Activated naive CD4-positive, alpha-beta T cell treated with anti-CD3 and anti-CD28 coated beads for 36 hours (primary cell): Measurements from ENCODE around the gene SYT2. TPM values are rescaled to one million over a fixed set of nuclear protein-coding genes. Genes with fewer than 3 reads are reported as not detected.
"Not testable (repeated sequence)": the region's sequence is repeated elsewhere in the genome, so short reads cannot be mapped to it uniquely, and the experiment has no call there.

Source experiments
- CTCF ChIA-PET: fragments of 350-600 bp; sonication (Branson Sonifier 250); formaldehyde crosslinking; loops from one replicate; lab custom pipeline; 2021; ENCODE audit warnings: antibody characterized with exemption; lab: Charles Lee
- DNase-seq: peaks from one replicate; pipeline ENCODE4 v3.0.0-alpha.2; 2020
- H3K27ac Mint-ChIP-seq: one replicate; pipeline ENCODE4 v1.8.0; 2021; ENCODE audit warnings: mild to moderate bottlenecking, mixed read lengths
- H3K27me3 Mint-ChIP-seq: one replicate; pipeline ENCODE4 v1.8.0; 2021; ENCODE audit warnings: low read depth, mixed read lengths
- H3K36me3 Mint-ChIP-seq: one replicate; pipeline ENCODE4 v1.8.0; 2021; ENCODE audit warnings: low read depth, mixed read lengths
- H3K4me1 Mint-ChIP-seq: one replicate; pipeline ENCODE4 v1.8.0; 2021; ENCODE audit warnings: low read depth, mixed read lengths
- H3K4me3 Mint-ChIP-seq: one replicate; pipeline ENCODE4 v1.8.0; 2021; ENCODE audit warnings: mild to moderate bottlenecking, moderate library complexity, mixed read lengths
- H3K9me3 Mint-ChIP-seq: one replicate; pipeline ENCODE4 v1.8.0; 2021; ENCODE audit warnings: mixed read lengths
- intact Hi-C: fragments of 100-400 bp; cut with micrococcal nuclease; formaldehyde crosslinking; loops from one replicate; pipeline ENCODE4 v1.15.1; 2023
- total RNA-seq, 2 experiments: library from RNA; stranded (reverse); gene quantifications; one replicate each; pipeline ENCODE4 v1.2.3, GENCODE V29; 2021

SYT2 gene
- total RNA-seq, 2 experiments from 2014 or later: not detected

DNA sequence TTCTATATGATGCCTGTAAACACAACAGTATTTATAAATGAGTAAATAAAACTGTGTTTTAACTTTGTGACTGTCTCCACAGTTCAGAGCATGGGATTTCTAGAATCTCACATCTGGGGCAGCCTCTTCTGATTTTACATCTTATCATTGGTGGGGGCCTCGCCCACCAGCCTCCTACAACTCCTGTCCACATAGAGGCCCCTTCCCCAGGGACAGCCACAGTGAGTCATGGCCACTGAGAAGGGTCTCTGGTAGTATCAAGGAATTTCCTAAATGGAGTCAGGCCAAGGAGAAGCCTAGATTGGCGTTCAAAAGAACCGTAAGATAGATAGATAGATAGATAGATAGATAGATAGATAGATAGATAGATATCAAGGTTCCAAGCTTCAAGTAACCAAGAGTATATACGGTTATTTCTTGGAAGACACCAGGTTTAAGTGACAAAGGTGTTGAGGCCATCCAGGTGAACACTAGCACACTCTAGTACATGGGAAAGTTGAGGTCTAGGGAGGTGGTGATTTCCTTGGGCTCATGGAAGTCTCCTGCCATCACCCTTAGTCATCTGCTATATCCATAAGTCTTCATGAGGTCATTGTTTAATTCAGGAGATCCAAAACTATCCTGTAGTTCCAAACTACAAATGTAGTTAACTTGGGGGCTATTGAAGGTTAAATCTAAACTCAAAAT, 121.6 kb downstream of the SYT2 start:
- Mint-ChIP-seq H3K4me3 (no peak overlapping the region), H3K27me3 (no peaks in the 10 kb centered on the region), H3K9me3 (no peaks in the 10 kb centered on the region), H3K4me1 (no peaks in the 10 kb centered on the region), H3K27ac (no peak overlapping the region), H3K36me3 (no peaks in the 10 kb centered on the region)
- CTCF ChIA-PET: no interaction called here
- intact Hi-C loops: no loop called here
- no peak for DNase-seq

DNA sequence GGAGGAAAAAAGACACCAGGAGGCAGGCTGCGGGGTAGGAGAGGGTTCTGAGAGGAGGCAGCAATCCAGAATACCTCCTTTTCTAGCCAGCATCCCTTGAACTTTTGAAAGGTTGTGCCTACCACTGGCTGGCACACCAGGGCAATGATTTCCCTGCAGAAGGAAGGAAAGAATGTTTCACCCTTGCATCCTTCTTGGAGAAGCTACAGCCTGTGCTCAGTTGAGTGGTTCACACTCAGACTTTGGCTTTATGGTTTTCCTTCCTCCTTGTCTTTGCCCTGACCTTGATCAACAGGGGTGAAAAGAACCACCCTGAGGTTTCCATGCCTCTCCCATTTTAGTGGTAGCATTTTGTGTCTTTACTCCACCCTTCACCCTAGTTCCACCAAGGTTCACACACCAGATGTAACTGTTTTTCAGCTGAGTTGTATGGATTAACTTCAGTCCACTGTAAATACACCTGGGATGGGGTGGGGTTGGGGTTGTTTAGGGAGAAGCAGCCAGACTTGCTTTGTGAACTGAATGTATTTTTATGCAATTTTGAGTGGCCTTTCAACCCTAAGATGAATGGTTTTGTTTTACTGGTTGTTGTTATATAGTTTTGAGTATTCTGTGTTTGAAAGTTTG, 122.3 kb downstream of the SYT2 start:
- no peaks in the 10 kb centered on the region for H3K4me1 Mint-ChIP-seq
- no peak for DNase-seq
- no peaks in the 10 kb centered on the region for H3K9me3 Mint-ChIP-seq
- intact Hi-C loops: no loop called here
- no peaks in the 10 kb centered on the region for H3K27me3 Mint-ChIP-seq
- CTCF ChIA-PET: interaction anchor here (0.9 kb wide), 1 partner anchor 49 kb away, joined by 3 read pairs; no protein-coding TSS in a partner anchor
- no peak overlapping the region for H3K27ac Mint-ChIP-seq
- no peak overlapping the region for H3K4me3 Mint-ChIP-seq
- H3K36me3 Mint-ChIP-seq: no peaks in the 10 kb centered on the region

DNA sequence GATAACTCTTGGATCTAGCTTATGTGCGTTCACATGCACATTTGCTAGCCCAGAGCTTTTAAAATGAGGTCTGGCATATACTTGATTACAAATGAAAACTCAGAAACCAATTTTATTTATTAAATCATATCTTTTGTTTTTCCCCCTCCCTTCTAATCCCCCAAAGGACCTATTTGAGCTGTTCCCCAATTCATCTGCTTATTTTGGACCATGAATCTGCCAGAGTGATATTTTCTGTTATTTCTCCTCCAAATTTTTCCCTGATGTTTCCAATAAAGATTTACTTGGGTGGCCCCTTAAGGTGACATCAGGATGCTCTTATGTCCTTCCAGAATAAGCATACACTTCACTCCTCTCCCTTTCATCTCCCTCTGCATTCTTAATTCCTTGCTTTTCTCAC, 123.4 kb downstream of the SYT2 start:
- CTCF ChIA-PET: interaction anchor here (0.9 to 1.7 kb wide), 2 partner anchors 13 to 50 kb away, joined by 3 to 6 read pairs; no protein-coding TSS in a partner anchor
- no peaks in the 10 kb centered on the region for H3K9me3 Mint-ChIP-seq
- no peaks in the 10 kb centered on the region for H3K4me1 Mint-ChIP-seq
- DNase-seq: no peak
- H3K27ac Mint-ChIP-seq: no peak overlapping the region
- no peaks in the 10 kb centered on the region for H3K36me3 Mint-ChIP-seq
- intact Hi-C loops: no loop called here
- no peaks in the 10 kb centered on the region for H3K27me3 Mint-ChIP-seq
- H3K4me3 Mint-ChIP-seq: no peak overlapping the region

DNA sequence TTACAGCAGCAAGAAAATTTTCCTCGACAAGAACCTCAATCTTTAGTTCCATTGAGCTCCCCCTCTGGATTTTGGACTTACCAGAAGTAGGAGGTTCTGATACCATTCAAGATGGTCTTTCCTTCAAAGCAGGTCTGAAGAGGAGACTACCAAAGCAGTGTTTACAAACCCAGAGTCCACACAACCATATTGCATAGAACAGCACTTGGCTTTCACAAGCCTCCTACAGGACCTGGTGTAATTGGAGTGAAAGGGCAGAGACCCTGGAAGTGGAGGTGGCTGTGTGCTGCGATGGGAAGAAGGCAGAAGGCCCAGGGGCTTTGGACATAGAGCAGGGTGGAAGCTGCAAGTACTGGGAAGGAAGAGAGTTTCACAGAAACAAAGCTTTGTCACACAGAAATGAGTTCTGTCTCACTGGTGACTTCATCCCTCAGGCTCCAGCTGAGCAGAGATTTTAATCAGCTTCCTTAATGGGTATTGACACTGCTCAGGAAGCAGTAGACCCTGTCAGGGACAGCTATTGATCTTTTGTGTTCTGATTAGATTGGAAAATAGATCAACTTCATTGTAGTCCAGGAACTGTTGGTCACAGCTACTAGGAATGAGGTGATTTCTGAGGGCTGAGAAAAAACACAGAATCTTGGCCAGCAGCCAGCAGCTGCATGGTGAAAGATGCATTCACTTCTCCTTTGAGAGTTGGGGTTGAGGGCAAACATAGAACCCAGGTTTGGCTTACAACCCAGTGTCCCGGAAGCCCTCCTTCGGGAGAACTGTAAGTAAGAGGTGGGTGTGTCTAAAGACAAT, 124.0 kb downstream of the SYT2 start:
- H3K27me3 Mint-ChIP-seq: no peaks in the 10 kb centered on the region
- H3K9me3 Mint-ChIP-seq: no peaks in the 10 kb centered on the region
- H3K36me3 Mint-ChIP-seq: peaks cover 4% of the 10 kb centered on the region
- DNase-seq: no peak
- CTCF ChIA-PET: interaction anchor here (1.4 to 1.7 kb wide), 3 partner anchors 14 to 24 kb away, joined by 4 to 6 read pairs (median 5); no protein-coding TSS in a partner anchor
- no peak overlapping the region for H3K27ac Mint-ChIP-seq
- intact Hi-C loops: no loop called here
- H3K4me1 Mint-ChIP-seq: no peaks in the 10 kb centered on the region
- no peak overlapping the region for H3K4me3 Mint-ChIP-seq

DNA sequence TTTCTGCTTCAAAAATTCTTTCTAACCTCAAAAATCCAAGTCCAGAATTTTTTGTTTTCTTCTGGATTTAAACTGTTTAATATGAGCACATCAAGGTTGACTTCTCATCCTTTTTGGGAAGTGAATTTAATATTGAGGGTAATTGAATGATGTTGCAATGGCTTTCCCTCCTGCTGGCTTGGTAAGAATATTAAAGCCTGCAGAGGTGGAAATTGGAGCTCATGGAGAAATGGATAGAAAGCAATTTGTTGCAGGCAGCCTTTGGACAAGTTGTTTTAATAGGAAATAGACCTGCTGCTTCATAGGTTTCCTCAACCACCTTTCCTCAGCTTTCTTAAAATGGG, 124.7 kb downstream of the SYT2 start:
- no peak overlapping the region for H3K4me3 Mint-ChIP-seq
- H3K27me3 Mint-ChIP-seq: no peaks in the 10 kb centered on the region
- intact Hi-C loops: no loop called here
- CTCF ChIA-PET: interaction anchor here (1.4 to 1.7 kb wide), 3 partner anchors 14 to 23 kb away, joined by 4 to 6 read pairs (median 5); no protein-coding TSS in a partner anchor
- H3K27ac Mint-ChIP-seq: no peak overlapping the region
- no peak for DNase-seq
- no peaks in the 10 kb centered on the region for H3K4me1 Mint-ChIP-seq
- peaks cover 7% of the 10 kb centered on the region for H3K36me3 Mint-ChIP-seq
- H3K9me3 Mint-ChIP-seq: no peaks in the 10 kb centered on the region

DNA sequence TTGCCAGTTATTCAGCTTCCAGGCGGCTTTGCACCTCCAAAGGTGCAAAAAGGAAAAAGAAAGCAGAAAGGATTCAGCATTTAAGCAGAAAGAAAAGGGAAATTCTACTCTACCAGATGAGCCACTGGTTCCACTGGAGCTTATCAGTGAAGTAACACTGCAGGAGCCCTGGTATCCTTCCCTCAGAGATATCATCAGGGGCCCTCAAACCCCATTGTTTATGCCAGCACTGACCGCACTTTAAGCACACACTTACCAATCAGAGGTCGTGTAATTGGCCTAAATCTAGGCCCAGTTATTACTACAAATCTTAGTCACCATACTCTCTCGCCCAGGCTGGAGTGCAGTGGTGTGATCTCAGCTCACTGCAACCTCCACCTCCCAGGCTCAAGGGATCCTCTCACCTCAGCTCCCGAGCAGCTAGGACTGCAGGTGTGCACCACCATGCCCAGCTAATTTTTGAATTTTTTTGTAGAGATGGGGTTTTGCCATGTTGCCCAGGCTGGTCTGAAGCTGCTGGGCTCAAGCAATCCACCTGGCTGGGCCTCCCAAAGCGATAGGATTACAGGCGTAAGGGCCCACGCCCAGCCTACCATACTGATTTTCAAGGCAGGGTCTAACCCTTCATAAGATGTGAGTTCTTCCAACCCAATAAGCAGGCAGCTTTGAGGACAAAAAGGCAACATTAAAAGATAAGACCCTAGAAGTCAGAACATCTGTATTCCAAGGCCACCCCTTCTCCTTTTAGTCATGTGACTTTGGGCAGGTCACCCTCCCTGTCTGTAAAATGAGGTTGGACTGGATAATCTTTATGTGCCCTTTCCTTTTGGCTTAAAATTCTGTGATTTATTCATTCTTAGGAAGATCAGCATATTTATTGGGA, 125.3 kb downstream of the SYT2 start:
- CTCF ChIA-PET: interaction anchor here (1.4 to 1.7 kb wide), 3 partner anchors 13 to 23 kb away, joined by 4 to 6 read pairs (median 5); no protein-coding TSS in a partner anchor
- H3K27ac Mint-ChIP-seq: no peak overlapping the region
- intact Hi-C loops: no loop called here

DNA sequence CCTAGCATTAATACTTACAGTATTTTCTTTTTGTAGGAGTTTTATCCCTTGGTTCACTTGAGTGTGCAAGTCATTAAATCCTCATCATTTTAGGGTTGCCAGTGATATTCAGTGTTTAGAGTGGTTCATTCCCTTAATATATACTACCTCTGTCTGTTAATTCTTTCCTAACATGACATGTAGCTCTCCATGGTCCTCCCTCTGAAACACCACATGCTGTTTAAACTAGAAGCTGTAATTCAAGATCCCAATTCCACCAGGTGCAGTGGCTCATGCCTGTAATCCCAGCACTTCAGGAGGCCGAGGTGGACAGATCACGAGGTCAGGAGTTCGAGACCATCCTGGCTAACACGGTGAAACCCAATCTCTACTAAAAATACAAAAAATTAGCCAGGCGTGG, 127.9 kb downstream of the SYT2 start:
- H3K4me3 Mint-ChIP-seq, DNase-seq, H3K36me3 Mint-ChIP-seq, H3K4me1 Mint-ChIP-seq, H3K27me3 Mint-ChIP-seq, H3K27ac Mint-ChIP-seq, intact Hi-C loops, H3K9me3 Mint-ChIP-seq: not testable (repeated sequence)
- CTCF ChIA-PET: interaction anchor here (1.2 to 1.7 kb wide), 2 partner anchors 10 to 136 kb away, joined by 4 read pairs; no protein-coding TSS in a partner anchor

More for the DNA sequence above, 125.3 kb downstream of the SYT2 start:
- H3K4me3 Mint-ChIP-seq: no peak overlapping the region
- DNase-seq: no peak
- H3K4me1 Mint-ChIP-seq: no peaks in the 10 kb centered on the region
- H3K36me3 Mint-ChIP-seq: peaks cover 9% of the 10 kb centered on the region
- H3K27me3 Mint-ChIP-seq: no peaks in the 10 kb centered on the region
- H3K9me3 Mint-ChIP-seq: no peaks in the 10 kb centered on the region

DNA sequence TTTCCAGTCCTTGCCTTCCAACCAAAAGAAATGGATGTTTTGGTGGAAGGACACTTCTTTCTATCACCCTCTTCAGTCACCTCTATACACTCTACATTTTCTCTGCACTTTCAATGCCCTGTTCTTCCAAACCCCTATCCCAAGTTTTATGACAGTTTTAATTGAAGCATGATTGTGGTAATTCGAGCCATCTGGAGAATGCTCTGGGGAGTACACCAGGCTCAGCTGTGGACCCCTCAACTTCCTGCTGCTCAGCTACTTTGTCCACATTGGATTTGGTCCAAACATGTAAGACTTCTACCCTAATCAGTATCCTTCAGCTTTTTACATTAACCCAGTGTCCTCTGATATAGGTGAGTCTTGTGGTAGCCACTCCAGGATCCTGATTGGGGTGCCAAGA, 129.6 kb downstream of the SYT2 start:
- Mint-ChIP-seq H3K4me3 (no peak overlapping the region), H3K27me3 (no peaks in the 10 kb centered on the region), H3K36me3 (peaks cover 10% of the 10 kb centered on the region), H3K27ac (no peak overlapping the region), H3K4me1 (no peaks in the 10 kb centered on the region), H3K9me3 (no peaks in the 10 kb centered on the region)
- no peak for DNase-seq
- CTCF ChIA-PET: no interaction called here
- intact Hi-C loops: no loop called here

DNA sequence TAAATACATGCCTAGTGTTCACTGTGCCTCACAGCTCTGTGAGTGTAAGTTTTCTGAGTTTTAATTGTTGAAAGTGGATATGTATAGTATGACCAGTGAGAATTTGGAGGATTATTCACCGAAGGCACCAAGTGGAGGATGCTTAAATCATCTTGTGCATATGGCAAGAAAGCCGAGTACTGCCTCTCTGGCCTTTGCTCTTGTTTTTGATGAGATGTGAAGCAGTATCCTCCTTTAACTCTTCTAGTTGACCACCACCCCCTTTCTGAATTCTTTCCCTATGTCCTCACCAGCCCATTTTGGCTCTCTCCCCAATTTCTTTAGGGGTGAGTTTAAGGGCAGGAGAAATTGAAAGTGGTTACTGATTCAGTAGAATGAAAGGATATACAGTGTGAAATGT, 130.4 kb downstream of the SYT2 start:
- no peak overlapping the region for H3K4me3 Mint-ChIP-seq
- DNase-seq: no peak
- H3K36me3 Mint-ChIP-seq: peaks cover 10% of the 10 kb centered on the region
- intact Hi-C loops: no loop called here
- H3K4me1 Mint-ChIP-seq: no peaks in the 10 kb centered on the region
- H3K9me3 Mint-ChIP-seq: no peaks in the 10 kb centered on the region
- no peak overlapping the region for H3K27ac Mint-ChIP-seq
- CTCF ChIA-PET: interaction anchor here (0.7 kb wide), 1 partner anchor 50 kb away, joined by 3 read pairs; no protein-coding TSS in a partner anchor
- H3K27me3 Mint-ChIP-seq: no peaks in the 10 kb centered on the region

DNA sequence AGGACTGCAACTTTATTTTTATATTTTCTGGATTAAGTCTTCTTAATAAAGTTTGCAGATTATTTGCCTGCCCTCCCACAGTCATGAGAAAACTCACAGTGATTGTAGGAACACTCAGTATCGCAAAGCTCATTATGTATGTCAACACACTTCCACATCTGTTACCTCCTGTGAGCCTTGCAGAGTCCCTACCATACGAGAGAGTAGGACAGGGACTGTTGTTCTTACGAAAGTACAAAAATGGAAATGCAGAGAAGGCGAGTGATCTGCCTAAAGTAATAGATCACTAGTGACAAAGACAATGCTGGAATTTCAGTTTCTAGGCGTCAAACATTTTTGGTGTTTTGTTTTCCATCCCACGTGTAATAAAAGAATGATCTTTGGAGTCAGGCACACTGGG, 131.7 kb downstream of the SYT2 start:
- H3K4me3 Mint-ChIP-seq: no peak overlapping the region
- no peak overlapping the region for H3K27ac Mint-ChIP-seq

DNA sequence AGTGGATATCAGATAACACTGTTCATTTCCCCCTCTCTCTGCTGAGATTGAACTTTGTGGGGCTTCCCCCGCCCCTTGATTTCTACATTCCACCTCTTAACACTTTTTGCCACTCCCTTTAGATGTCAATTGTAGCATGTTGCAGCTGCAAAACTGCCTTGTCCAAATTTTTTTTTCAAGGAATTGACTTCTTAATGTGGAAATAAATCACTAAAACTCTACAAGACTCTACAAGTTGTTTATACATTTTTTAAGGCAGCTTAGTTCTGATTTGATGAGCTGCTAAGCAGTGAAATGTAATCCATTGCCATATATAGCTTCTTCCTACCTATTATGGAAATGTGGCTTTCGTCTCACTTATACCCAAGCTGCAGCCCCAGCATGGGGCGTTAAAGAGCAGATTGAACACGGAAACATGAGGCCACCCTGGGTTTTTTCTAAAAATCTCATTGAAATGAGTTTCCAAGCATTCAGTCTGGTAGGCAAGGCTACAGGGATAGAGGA, 132.2 kb downstream of the SYT2 start:
- H3K27ac Mint-ChIP-seq: no peak overlapping the region
- no peaks in the 10 kb centered on the region for H3K9me3 Mint-ChIP-seq
- CTCF ChIA-PET: interaction anchor here (0.7 kb wide), 1 partner anchor 64 kb away, joined by 3 read pairs; no protein-coding TSS in a partner anchor
- H3K4me3 Mint-ChIP-seq: no peak overlapping the region
- H3K27me3 Mint-ChIP-seq: no peaks in the 10 kb centered on the region
- intact Hi-C loops: no loop called here
- no peak for DNase-seq
- no peaks in the 10 kb centered on the region for H3K4me1 Mint-ChIP-seq
- H3K36me3 Mint-ChIP-seq: peaks cover 10% of the 10 kb centered on the region

More for the DNA sequence above, 131.7 kb downstream of the SYT2 start:
- intact Hi-C loops: no loop called here
- no peaks in the 10 kb centered on the region for H3K27me3 Mint-ChIP-seq
- DNase-seq: no peak
- H3K4me1 Mint-ChIP-seq: no peaks in the 10 kb centered on the region
- CTCF ChIA-PET: interaction anchor here (0.7 kb wide), 2 partner anchors 64 to 141 kb away, joined by 3 read pairs; no protein-coding TSS in a partner anchor
- H3K9me3 Mint-ChIP-seq: no peaks in the 10 kb centered on the region
- H3K36me3 Mint-ChIP-seq: peaks cover 10% of the 10 kb centered on the region
